HG02642 (cell line): ENCODE data around the gene GSKIP.

ENCODE experiments used
- ATAC-seq: cut with Tn5 transposase; IDR thresholded peaks from one replicate; pipeline ENCODE4 v1.9.1; 2021; ENCODE audit warnings: mild to moderate bottlenecking; ENCODE audit not compliant: unreplicated experiment, poor library complexity

GSKIP gene

DNA sequence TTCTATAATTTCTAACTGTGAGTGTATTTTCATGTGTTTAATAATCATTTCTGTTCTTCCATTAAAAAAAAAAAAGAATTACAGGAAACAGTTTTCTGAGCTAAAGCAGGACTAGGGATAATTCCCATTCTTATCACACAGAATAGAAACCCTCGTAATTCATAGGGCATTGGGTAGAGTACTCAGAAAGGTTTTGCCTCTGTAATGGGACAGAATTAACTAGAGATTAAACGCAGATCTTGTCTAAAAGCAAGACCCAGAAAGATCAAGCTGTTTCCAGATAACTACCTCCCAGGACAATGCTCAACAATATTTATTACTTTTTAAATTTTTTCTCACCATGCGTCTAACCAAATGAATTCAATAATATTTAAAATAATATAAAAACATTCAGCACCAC lies 10.2 kb downstream of the GSKIP start:
- no peak for ATAC-seq

DNA sequence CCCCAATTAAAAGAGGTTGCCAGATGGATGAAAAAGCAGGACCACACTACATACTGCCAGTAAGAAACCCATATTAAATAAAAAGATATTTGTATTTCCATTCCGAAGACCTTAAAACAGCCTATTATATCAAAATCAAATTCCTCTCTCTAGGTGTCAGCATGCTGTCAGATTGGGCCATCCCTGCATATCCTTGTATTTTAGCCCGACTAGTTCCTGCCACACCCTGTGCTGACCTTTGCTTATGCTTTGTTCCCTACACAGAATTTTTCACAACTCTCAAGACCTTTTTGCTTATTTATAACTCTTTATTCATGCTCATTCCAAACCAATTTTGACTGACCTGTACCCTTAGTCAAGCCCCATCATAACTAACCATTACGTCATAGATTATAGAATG lies 12.8 kb downstream of the GSKIP start:
- ATAC-seq, result no peak

- ATAC-seq, result peak; percentile 69
Measured at GRCh38 chr14:96380735-96381134, 17.4 kb downstream of the GSKIP start.

DNA sequence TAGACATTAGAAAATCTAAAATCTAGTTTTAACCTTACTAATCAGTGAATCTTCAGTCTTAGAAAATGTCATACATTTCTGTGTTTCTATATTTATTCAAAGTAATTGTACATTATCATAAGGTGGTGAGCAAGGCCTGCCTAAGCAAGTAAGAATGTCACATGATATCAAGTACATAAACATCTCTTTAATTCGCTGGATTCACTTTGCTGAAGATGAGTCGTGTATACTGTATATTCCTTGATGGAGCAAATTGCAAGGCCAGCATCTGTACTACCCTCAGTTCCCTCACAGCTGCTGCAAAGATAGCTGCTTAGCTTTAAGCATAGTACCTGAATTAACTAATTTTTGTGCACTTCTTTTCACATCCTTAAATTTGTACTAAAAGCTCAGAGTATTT lies 20.1 kb downstream of the GSKIP start:
- ATAC-seq, result no peak

DNA sequence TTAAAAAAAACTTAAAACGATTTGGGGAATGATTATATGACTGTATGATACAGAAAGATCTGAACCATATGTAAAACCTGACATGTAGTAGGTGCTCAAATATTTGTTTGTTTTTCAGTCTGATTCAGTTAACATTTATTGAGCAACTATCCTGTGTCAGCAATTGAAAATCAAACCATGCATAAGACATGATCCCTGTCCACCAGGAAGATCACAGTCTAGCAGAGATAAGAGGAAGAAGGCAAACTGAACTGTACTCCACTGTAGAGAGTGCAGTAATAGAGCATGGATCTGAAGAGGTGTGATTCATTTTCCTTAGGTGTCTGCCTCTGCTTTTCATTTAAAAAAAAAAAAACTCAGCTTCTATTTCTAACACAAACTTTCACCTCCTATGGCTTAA lies 20.7 kb downstream of the GSKIP start:
- no peak for ATAC-seq

GRCh38 chr14:96384740-96385139 lies 21.4 kb downstream of the GSKIP start:
- no peak for ATAC-seq

- ATAC-seq, result no peak
Measured at GRCh38 chr14:96385385-96385784, 22.1 kb downstream of the GSKIP start.

- no peak for ATAC-seq
Measured at GRCh38 chr14:96390965-96391292, 27.6 kb downstream of the GSKIP start.

GRCh38 chr14:96391293-96392118 lies 28.2 kb downstream of the GSKIP start:
- peak; percentile 95 for ATAC-seq

- no peak for ATAC-seq
Measured at GRCh38 chr14:96393071-96393691, 29.9 kb downstream of the GSKIP start.

DNA sequence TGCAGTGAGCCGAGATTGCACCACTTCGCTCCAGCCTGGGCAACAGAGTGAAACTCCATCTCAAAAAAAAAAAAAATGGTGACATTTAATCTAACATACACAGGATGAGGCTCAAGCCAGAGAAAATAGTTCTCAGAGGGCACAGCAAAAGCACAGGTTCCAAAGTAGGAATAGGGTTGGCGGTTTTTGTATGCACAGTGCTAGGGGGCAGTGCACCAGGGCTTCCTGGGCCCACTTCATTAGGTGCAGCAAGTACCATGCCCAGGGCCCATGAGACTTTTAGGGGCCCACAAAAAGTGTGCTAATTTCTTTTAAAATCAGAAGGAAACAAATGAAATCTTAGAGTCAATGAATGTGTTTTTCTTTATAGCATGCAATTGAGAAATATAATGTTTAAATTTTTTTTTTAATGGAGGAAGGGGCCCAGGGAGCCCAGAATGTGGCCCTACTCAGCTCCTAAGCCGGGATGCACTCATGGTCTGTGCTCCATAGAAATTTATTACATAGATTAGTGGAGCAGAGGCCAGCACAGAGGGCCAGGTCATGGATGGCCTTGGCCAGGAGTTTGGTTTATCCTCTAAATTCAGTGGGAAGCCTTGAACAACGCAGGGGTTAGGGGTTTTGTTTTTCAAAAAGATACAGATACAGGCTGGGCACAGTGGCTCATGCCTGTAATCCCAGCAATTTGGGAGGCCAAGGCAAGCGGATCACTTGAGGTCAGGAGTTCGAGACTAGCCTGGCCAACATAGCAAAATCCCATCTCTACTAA lies 30.9 kb downstream of the GSKIP start:
- no peak for ATAC-seq

DNA sequence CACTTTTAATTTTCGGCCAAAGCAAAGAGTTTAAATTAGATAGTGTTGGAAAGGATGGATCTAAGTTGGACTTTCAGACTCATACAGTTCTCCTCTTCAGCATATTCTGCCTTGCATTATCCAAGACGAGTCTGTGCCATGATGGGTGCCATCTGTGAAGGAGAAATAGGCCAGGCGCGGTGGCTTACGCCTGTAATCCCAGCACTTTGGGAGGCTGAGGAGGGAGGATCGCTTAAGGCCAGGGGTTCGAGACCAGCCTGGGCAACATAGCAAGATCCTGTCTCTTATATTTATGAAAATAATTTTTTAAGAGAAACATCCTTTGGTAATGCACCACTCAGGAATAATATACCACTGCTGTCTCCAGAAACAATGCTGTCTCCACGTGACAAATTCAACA lies 35.1 kb downstream of the GSKIP start:
- ATAC-seq, result no peak

DNA sequence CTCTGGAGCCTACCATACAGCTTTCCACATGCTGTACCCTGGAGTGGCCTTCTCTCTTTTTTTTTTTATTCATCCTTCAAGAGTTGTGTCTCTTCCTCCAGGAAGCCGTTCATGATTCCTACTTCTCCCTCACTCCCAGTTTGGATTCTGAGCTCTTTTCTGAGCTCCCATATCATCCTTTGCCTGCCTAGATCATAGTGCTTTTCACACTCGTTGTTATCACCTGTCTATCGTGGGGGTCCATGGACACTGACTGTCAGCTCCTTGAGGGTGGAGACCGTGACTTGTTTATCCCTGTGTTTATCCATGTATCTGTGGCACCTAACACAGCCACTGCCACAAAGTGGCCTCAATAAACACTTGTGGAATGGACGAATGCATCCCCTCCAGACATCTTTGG lies 35.6 kb downstream of the GSKIP start:
- no peak for ATAC-seq

DNA sequence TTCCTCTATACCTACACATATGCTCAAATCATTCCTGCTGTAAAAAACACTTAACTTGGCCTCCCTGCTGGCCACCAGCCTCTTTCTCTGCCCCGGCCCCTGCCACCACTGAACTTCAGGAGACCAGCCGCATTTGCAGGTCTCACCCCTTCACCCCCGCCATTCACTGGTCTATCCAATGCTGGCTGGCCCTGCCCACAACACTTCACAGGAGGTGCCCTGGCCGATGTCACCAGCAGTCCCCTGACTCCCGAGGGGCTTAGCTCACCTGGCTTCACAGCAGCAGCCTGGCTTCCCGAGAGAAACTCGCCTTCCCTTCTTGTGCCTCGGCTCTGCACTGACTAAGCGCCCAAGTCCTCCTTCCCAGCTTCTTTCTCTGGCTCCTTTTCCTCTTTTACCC lies 36.1 kb downstream of the GSKIP start:
- ATAC-seq, result no peak

GRCh38 chr14:96400495-96400894 lies 37.2 kb downstream of the GSKIP start:
- no peak for ATAC-seq

GRCh38 chr14:96403409-96403808 lies 40.1 kb downstream of the GSKIP start:
- no peak for ATAC-seq

DNA sequence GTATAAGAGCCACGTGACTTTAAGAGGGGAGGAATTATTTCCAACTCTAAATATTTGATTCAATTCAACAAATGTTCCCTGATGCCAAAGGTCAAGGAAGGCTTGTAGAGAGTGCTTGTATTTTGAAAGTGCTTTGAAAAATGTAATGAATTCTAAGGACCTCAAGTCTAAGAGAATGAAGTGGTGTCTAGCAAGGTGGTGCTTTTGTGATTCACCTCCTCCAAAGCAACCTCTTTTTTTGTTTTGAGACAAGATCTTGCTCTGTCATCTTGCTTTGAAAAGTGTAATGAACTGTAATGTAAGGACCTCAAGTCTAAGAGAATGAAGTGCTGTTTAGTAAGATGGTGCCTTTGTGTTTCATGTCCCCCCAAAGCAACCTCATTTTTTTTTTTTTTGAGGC lies 42.4 kb downstream of the GSKIP start:
- no peak for ATAC-seq

DNA sequence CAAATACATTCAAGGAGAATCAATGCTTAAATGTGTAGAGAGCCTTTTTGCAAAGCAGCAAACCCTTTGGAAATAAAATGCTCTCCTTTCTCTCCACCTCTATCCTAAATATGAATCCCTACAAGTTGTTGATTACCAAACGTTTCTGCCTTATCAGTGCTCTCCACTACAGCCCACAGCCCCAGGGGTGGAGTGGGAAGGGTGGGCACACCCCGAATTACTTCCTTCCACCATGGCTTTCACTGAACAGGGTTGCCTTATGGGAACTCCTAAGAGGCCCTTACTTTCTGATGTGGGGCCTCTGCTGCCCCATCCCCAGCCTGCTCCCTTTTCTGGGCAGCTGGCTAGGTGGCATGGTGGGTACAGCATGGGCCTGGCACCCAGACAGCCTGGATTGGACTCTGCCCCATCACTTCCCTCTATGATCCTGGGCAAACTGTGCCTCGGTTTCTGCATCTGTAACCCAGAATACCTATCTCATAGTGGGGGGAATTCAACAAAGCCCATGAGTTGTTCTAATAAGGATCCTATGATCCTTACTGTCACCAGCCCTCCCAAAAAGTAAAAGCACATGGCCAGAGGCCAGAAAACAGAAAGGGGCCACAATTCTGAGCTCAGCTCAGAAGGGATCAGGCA lies 44.7 kb downstream of the GSKIP start:
- no peak for ATAC-seq

DNA sequence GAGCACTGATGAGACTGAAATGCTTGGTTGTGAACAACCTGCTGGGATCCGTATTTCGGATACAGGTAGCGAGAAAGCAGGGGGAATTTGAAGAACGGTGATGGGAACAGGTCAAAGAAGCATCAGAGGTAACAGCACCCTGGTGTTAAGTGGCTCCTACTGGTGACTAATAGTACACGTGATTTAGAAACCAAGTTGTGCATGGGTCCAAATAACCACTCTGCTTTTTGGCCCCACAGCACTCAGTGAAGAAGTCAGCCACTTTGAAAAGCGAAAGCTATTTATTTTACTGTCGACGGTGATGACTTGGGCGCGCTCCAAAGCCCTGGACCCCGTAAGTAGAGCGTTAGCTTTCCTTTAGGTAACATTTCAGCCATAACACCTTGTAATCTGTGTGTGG lies 45.3 kb downstream of the GSKIP start:
- no peak for ATAC-seq

GRCh38 chr14:96409701-96410100 lies 46.4 kb downstream of the GSKIP start:
- no peak for ATAC-seq

DNA sequence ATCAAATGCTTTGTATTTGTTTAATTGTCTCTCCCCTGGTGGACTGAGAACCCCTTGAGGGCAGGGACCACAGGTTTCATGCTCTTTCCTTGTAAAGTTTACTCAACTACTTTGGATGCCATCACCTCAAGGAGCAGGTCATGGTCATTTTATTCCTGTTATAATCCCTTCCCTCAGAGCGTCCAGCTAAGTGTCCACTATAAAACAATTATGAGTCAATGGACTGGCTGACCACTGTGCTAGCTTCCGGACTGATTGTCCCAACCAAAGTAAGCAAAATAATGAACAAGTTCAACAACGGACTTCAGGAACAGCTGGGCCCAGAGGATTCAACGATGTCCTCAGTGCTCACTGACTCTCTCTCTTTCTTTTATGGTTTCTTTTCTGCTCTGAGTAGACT lies 46.8 kb downstream of the GSKIP start:
- ATAC-seq, result no peak
